Osteoblast (primary cell): ENCODE data around the gene LYPD4. TPM values are rescaled to one million over a fixed set of nuclear protein-coding genes. Genes with fewer than 3 reads are reported as not detected.

Source experiments
- DNase-seq: peaks from one replicate; pipeline ENCODE4 v3.0.0; 2011; ENCODE audit warnings: low spot score, mixed read lengths; ENCODE audit not compliant: insufficient read length; ENCODE audit errors: missing footprints
- H2AFZ ChIP-seq: 2 replicates; pipeline ENCODE4 v1.6.0; 2011; ENCODE audit warnings: mild to moderate bottlenecking, low read length
- H3K27ac ChIP-seq: 2 replicates; pipeline ENCODE4 v1.5.1; 2011; ENCODE audit warnings: mild to moderate bottlenecking, low read depth, low read length, moderate library complexity
- H3K27me3 ChIP-seq: 2 replicates; pipeline ENCODE4 v1.6.0; 2012; ENCODE audit warnings: mild to moderate bottlenecking, control low read depth, inconsistent platforms, low read length, moderate library complexity; ENCODE audit not compliant: insufficient read depth
- H3K36me3 ChIP-seq: 2 replicates; pipeline ENCODE4 v1.5.1; 2011; ENCODE audit warnings: mild to moderate bottlenecking, low read length, control low read depth, moderate library complexity; ENCODE audit not compliant: insufficient read depth
- H3K4me1 ChIP-seq: 2 replicates; pipeline ENCODE4 v1.5.1; 2011; ENCODE audit warnings: mild to moderate bottlenecking, low read length, control low read depth, moderate library complexity; ENCODE audit not compliant: insufficient read depth
- H3K4me2 ChIP-seq: 2 replicates; pipeline ENCODE4 v1.6.0; 2011; ENCODE audit warnings: mild to moderate bottlenecking, low read length; ENCODE audit not compliant: insufficient read depth
- H3K4me3 ChIP-seq: fragments of 200-600 bp; sonication (generic); 3 replicates; pipeline ENCODE4 v1.5.1; 2012; ENCODE audit warnings: mild to moderate bottlenecking, low read length, inconsistent platforms; ENCODE audit not compliant: insufficient read depth
- H3K79me2 ChIP-seq: 2 replicates; pipeline ENCODE4 v1.6.0; 2012; ENCODE audit warnings: mild to moderate bottlenecking, low read length, control low read depth, inconsistent platforms; ENCODE audit not compliant: insufficient read depth
- H3K9me3 ChIP-seq: 2 replicates; pipeline ENCODE4 v1.5.1; 2011; ENCODE audit warnings: low read depth, low read length, control low read depth
- H4K20me1 ChIP-seq: 2 replicates; pipeline ENCODE4 v1.6.0; 2012; ENCODE audit warnings: mild to moderate bottlenecking, low read length, control low read depth; ENCODE audit not compliant: insufficient read depth
- total RNA-seq: library from RNA; depleted of rRNA; stranded (reverse); fragments of >200 nt; gene quantifications from 2 replicates; pipeline ENCODE4 v1.2.3, GENCODE V29; 2012
- TF ChIP-seq, protein P1 (sequence below): IDR thresholded peaks from 2 replicates; pipeline ENCODE4 v1.5.1; 2011; ENCODE audit warnings: mild to moderate bottlenecking, low read depth, low read length, moderate library complexity; ENCODE audit errors: extremely low read depth

The LYPD4 gene
- total RNA-seq, 1 donor = not detected

DNA sequence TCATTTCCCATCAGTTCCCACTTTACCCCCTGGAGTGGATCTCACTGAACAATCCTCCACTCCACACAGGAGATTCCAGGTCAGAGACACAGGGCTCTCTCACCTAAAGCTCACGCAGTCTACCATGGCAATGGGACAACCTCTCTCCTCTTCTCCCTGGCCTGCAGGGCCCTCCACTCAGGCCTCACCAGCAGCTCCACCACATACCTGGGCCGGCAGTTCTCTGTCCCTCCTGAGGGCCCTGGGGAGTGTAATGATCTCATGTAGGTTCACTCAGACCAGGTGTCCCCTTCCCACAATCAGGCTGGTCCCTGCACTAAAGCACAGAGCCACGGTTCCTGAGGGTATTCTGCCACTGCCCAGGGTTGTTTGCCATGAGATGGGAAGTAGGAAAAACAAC, 32.5 kb downstream of the LYPD4 start:
- Histone ChIP-seq H3K27me3 (no peaks in the 10 kb centered on the region), H3K4me3 (no peak overlapping the region), H3K79me2 (no peaks in the 10 kb centered on the region), H3K9me3 (no peaks in the 10 kb centered on the region), H4K20me1 (no peaks in the 10 kb centered on the region), H2AFZ (no peak overlapping the region), H3K4me1 (no peaks in the 10 kb centered on the region), H3K27ac (no peak overlapping the region), H3K4me2 (no peak overlapping the region), H3K36me3 (no peaks in the 10 kb centered on the region)
- TF ChIP-seq, protein P1, sequence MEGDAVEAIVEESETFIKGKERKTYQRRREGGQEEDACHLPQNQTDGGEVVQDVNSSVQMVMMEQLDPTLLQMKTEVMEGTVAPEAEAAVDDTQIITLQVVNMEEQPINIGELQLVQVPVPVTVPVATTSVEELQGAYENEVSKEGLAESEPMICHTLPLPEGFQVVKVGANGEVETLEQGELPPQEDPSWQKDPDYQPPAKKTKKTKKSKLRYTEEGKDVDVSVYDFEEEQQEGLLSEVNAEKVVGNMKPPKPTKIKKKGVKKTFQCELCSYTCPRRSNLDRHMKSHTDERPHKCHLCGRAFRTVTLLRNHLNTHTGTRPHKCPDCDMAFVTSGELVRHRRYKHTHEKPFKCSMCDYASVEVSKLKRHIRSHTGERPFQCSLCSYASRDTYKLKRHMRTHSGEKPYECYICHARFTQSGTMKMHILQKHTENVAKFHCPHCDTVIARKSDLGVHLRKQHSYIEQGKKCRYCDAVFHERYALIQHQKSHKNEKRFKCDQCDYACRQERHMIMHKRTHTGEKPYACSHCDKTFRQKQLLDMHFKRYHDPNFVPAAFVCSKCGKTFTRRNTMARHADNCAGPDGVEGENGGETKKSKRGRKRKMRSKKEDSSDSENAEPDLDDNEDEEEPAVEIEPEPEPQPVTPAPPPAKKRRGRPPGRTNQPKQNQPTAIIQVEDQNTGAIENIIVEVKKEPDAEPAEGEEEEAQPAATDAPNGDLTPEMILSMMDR = no peak
- DNase-seq = no peak

DNA sequence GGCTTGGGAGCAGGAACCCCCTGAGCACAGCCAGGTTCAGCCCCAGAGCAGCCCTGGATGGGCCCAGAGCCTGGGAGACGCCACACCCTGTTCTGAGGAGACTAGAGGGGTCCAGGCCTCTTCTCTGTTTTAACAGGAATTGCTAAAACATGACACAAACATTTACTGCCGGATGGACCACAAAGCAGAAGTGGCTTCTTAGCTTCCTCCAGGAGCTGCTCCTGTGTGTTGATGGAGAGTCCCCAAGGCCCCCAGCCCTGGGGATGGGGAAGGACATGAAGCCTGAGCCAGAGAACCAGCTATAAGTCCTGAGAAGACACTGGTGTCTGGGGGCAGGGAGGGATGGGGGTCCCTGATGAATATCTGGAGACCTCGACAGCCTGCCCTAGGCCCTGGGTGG, 33.4 kb downstream of the LYPD4 start:
- H3K27ac ChIP-seq = no peak overlapping the region
- no peaks in the 10 kb centered on the region for H3K79me2 ChIP-seq
- no peaks in the 10 kb centered on the region for H4K20me1 ChIP-seq
- peak; percentile 38 for DNase-seq
- H3K27me3 ChIP-seq = no peaks in the 10 kb centered on the region
- H2AFZ ChIP-seq = no peak overlapping the region
- H3K4me1 ChIP-seq = no peaks in the 10 kb centered on the region
- TF ChIP-seq, protein P1 = no peak
- no peaks in the 10 kb centered on the region for H3K9me3 ChIP-seq
- H3K36me3 ChIP-seq = no peaks in the 10 kb centered on the region
- H3K4me2 ChIP-seq = no peak overlapping the region
- H3K4me3 ChIP-seq = no peak overlapping the region

DNA sequence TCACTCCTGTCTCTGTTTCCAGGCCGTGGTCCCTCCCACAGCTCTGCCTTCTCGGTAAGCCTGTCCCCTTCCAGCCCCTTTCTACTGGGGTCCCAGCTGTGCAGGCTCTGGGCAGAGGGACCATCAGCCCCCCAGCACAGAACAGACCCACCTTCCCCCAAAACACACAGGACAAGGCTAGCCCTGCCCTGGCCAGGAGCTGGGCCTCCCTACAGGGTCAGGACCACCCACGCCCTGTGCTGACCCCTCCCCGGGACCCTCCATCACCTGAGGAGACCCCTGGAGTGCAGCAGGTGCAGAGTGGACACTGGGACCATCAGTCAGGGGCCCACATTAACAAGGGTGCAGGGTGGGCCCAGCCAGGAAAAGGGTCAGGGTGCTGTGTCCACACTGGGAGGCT, 34.2 kb downstream of the LYPD4 start:
- H3K9me3 ChIP-seq = no peaks in the 10 kb centered on the region
- H3K4me3 ChIP-seq = no peak overlapping the region
- no peak overlapping the region for H3K27ac ChIP-seq
- H3K4me1 ChIP-seq = no peaks in the 10 kb centered on the region
- TF ChIP-seq, protein P1 = no peak
- peak; percentile 30 for DNase-seq
- no peaks in the 10 kb centered on the region for H4K20me1 ChIP-seq
- H3K79me2 ChIP-seq = no peaks in the 10 kb centered on the region
- no peaks in the 10 kb centered on the region for H3K36me3 ChIP-seq
- no peak overlapping the region for H3K4me2 ChIP-seq
- H3K27me3 ChIP-seq = no peaks in the 10 kb centered on the region
- H2AFZ ChIP-seq = no peak overlapping the region

DNA sequence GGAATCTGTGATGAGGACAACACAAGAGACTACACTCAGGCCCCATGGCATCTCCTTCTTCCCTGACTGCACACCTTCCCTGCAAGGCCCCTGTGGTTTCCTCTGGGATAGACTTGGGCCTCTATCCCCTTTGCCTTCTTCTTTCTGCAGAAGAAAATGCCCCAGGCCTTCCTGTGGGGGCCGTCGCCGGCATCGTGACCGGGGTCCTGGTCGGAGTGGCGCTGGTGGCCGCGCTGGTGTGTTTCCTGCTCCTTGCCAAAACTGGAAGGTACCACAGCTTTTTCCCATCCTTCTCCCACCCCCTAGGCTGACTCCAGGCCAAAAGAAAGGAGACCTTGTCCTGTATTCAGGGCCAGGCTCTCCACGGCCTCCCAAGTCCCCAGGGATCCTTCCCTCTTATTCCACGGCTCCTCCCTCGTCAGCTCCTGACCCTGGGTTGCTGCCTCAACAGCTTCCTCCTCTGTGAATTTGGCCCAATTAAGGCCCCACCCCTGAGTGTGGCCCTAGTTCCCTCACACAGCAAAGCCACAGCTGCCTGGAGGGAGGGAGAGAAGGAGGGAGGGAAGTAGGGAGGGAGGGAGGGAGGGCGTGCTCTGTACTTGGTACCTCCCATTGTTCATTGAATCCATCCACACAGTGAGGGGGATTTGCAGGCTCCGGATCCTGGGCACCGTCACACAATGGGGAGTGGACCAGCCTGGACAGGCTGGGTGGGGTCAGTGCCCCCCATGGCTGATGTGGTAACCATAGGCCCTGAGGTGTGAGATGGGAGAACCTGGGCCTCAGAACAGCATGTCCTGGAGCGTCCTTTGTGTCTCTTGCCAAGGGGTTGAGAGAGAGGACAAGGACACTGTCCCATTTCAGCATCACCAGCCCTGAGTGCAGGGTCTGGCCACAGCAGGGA, 35.6 kb downstream of the LYPD4 start:
- Histone ChIP-seq H3K4me3 (no peak overlapping the region), H3K27me3 (no peaks in the 10 kb centered on the region), H3K79me2 (no peaks in the 10 kb centered on the region), H3K9me3 (no peaks in the 10 kb centered on the region), H3K4me1 (no peaks in the 10 kb centered on the region), H2AFZ (no peak overlapping the region), H3K4me2 (no peak overlapping the region), H3K27ac (no peak overlapping the region), H4K20me1 (no peaks in the 10 kb centered on the region), H3K36me3 (no peaks in the 10 kb centered on the region)
- TF ChIP-seq, protein P1 = no peak
- no peak for DNase-seq
